ENCODE data around the gene NAT14.
"Not testable (repeated sequence)": the region's sequence is repeated elsewhere in the genome, so short reads cannot be mapped to it uniquely, and the experiment has no call there.

NAT14 gene, protein sequence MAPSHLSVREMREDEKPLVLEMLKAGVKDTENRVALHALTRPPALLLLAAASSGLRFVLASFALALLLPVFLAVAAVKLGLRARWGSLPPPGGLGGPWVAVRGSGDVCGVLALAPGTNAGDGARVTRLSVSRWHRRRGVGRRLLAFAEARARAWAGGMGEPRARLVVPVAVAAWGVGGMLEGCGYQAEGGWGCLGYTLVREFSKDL

DNA sequence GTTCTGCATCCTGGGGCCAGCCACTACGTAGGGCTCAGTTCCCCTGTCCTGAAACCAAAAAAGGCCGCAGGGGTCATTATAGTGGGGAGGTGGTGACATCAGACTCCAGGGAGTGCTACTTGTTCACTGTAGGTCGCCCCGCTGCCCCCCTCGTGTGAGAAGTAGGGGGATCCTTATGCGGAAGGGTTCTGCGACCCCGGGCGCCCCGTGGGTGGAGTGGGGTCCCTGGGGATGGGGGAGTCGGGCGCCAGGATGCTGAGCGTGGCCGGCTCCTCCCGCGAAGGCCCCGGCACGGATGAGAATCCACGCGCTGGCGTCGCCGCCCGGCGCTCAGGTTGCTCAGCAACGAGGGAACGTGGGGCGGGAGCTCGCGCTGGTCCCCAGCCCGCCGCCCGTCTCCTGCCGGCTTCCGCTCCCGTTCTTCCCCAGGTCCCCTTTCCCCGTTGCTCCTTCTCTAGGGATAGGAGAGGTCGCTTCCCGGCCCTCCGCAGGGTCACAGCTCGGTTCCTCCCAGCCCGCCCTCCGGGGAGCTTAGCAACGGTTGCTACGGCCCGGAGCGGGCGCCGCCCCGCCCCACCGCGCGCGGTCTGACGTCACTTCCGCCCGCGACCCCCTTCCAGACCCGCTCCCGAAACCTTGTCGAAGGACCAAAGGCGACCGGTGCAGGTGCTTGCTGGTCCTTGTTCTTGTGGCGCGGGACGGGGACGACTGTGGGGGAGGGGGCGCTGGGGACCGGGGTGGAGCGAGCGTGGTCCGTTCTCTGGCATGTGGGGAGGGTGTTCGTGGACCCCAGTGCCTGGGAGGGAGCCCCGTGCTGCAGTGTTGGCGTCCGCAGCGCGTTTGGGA is at the start of gene NAT14:
Gene NAT14 (plus strand): TSS at position 596 of the 846 bp plus-strand sequence. CDS start 521 bp downstream, outside the sequence.
- FAIRE-seq (peak; percentile 46), DNase-seq (ENCODE audit: insufficient read length, low spot score) (peak; percentile 82)

DNA sequence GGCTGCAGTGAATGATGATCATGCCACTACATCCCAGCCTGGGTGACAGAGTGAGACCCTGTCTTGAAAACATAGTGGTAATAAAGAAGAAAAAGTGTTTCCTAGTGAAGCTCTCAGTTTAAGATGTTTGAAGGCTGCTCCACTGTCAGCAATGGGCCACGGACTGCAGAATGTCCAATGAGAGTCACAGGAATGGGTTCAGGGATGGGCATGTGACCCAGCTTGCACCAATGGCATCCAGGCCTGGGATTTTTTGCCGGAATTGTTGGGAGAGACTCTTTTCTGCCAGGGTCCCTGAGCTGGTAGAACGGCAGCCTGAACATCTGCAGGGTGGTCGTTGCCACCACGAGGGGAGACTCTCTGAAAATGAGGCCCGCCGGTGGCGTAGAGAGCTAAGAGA is 48.1 kb upstream of the NAT14 start:
- FAIRE-seq = no peak
- no peak for DNase-seq (ENCODE audit: insufficient read length, low spot score)

DNA sequence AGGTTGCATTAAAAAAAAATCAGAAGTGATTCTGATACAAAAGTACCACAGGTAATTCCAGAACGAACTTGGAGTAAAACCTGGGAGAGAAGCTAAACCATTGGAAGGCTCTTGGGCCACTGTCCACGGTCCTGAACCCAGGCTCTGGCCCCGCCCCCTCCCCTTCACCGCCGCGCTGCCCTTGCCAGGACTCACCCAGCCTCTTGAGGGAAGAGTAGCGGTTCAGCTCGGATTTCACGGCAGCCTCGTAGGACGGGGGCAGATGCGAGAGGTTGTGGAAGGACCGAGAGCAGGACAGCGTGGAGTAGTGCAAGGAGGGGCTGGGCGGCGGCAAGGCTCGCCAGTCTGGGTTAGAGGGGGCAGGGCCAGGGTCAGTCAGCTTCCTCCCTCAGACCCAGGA is 47.6 kb upstream of the NAT14 start:
- DNase-seq (ENCODE audit: insufficient read length, low spot score) (peak; percentile 83), FAIRE-seq (peak; percentile 51)

DNA sequence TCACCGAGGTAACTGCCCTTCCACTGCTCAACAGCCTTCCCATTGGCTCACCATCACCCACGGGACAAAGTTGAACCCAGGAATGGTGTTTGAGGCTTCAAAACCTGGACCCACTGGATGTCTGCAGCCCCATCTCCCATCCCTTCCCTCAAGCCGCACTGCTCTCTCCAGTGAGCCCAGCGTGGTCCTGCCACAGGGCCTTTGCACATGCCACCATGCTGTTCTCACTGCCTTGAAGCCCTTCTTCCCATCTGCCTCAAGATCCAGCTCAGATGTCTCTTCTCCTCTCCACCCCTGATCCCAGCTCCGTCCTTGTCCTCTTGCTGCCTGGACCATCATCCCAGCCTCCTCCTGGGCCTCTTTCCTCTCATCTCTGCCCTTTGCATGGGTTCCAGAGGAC is 45.9 kb upstream of the NAT14 start:
- FAIRE-seq = no peak
- DNase-seq (ENCODE audit: insufficient read length, low spot score) = no peak

DNA sequence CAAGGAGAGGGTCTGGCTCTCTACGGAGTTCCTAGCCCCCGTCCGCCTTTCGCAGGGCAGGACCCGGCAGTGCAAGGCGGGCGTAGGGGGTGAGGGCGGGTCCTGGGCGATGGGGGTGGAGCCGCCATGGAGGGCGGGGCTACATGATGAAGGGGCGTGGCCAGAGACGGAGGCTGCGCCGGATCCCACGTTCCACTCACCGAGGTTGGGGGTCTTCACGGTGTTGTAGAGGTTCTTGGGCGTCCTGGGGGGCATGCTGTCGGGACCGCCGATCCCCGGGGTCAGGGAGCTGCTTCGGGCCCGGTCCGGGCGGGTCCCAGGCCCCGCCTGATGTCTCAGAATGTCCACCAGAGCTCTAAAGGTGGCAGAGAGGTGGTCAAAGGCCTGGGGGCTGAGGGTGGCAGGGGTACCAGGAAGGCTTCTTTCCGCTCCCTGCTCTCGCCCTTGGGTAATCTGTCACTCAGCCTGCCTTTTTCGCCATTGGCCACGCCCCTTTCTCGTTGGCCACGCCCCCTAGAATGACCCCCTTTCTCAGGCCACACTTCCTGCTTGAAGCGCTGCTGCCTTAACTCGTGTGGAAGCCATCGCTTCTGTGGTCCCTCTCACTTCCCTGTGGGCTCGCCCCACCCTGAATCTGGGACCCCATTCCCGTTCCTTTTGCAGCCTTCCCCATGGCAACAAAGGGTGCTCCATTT is 44.4 kb upstream of the NAT14 start:
- FAIRE-seq (no peak), DNase-seq (ENCODE audit: insufficient read length, low spot score) (no peak)

DNA sequence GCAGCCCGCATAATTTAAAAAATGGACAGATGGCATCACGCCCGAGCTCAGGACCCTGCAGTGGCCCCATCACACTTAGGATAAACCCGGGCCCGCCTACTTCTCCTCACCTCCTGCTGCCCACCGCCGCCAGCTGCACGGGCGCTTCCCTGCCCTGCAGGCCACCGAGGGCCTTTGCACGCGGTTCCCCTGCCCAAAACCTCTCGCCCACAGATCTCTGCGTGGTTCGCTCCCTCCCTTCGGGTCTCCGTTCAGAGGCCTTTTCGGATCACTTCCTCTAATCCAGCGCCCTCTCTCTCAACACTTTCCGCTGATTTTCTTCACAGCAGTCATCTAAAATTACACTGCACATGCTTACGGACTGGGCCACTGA is 43.7 kb upstream of the NAT14 start:
- FAIRE-seq = no peak
- DNase-seq (ENCODE audit: insufficient read length, low spot score) = no peak

DNA sequence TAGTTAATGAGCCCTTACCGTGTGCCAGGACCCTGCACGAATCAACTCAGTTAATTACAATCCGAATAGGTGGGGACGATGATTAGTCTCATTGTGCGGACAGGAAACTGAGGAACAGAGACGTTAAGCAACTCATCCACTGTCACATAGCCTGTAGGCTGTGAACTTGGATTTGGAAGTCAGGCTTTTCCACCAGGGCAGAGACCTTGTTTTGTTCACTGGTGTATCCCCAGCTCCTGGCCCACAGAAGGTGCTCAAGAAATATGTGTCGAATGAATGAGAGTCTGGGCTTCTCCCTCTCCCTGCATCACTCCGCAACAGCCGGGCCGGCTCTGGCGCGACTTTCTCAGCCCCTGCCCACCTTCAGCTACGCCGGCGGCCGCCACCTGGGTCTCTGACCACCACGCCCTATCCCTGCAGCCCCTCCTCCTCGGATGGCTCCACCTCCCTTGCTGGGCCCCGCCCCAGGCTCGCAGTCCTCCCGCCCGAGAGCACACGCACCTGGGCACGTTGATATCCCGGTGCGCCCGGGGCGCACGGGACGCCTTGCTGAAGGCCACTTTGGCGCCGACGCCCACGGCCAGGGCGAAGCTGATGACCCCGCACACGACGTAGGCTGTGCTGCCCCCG is 43.2 kb upstream of the NAT14 start:
- DNase-seq (ENCODE audit: insufficient read length, low spot score) (no peak), FAIRE-seq (no peak)

DNA sequence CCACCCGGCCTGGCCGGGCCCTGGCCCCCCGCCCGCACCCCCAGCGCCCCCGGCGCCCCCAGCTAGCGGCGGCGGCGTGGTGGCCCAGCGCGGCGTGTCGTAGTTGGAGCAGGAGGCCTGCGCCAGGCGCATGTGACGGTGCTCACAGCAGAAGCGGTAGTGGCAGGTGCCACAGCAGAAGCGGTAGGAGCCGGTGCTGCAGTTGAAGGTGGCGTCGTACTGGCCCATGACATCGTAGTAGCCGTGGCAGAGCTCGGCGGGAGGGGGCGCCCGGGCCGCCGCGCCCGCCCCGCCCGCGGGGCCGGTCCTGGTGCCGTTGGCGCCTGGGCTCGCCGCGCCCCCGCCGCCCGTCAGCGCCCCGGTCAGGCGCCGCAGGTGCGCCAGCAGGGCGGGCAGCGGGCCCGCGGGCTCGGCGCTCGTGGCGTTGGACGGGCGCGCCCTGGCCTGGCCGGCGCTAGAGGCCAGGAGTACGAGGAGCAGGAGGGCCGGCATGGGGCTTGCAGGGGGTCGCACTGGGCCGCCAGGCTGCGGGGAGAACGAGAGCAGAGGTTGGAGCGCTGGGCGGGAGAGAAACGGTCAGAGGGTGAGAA is 42.5 kb upstream of the NAT14 start:
- DNase-seq (ENCODE audit: insufficient read length, low spot score) (no peak), FAIRE-seq (no peak)

DNA sequence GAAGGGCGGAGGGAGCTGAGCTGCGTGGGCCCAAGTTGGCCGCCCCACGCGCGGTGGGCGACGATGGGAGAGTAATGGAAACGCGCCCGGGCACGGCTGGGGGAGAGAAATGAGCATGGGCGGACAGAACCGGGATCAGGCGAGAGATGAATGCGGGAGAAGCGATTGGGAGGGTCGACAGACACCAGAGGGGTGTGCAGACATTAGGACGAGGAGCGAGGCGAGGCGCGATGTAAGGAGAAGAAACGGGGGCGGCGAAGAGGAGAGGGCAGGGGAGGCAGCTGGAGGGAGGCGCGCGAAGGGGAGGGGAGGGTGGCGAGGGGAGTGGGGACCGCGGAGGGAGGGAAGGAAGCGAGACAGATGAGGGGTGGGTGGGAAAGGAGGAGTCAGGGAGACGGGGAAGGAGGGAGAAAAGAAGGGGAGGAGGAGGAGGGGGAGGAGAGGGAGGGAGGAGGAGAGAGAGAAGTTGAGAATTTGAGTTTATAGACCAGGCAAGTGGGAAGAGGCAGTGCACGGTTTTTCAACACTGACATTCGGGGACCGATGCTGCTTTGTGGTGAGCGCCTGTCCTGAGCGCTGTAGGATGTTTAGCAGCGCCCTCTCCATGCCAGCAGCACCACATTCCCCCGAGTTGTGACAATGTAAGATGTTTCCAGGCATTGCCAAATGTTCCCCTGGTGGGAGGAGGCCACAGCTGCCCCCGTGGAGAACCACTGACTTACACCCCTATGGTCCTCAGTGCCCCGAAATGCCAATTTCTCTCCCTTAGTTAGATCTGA is 41.8 kb upstream of the NAT14 start, which contains the start of gene SHISA7:
Gene SHISA7 (minus strand): TSS at position 256 of the 779 bp plus-strand sequence. CDS start 437 bp downstream, outside the sequence.
- no peak for DNase-seq (ENCODE audit: insufficient read length, low spot score)
- FAIRE-seq = no peak

DNA sequence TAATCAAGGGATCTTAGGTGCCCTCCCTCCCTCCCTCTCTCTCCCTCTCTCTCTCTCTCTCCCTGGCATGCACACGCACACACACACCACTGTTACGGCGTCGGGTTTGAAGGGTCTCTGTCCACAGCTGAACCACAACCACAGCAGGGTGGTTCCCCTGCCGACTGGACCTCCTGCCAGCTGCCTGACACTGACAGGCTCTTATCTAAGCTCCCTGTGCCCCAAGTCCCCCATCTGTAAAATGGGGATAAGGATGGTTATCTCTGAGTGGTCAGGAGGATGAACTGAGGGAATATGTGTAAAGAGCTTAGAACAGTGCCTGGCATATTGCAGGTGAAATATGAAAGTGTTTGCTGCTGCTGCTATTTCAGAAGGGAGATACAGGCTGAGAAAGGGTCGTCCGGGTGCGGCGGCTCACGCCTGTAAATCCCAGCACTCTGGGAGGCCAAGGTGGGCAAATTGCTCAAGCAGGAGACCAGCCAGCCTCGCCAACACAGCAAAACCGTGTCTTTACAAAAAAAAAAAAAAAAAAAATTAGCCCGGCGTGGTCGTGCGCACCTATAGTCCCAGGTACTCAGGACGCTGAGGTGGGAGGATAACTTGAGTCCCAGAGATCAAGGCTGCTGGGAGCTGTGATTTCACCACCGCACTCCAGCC is 41.0 kb upstream of the NAT14 start:
- DNase-seq (ENCODE audit: insufficient read length, low spot score) = no peak
- no peak for FAIRE-seq

DNA sequence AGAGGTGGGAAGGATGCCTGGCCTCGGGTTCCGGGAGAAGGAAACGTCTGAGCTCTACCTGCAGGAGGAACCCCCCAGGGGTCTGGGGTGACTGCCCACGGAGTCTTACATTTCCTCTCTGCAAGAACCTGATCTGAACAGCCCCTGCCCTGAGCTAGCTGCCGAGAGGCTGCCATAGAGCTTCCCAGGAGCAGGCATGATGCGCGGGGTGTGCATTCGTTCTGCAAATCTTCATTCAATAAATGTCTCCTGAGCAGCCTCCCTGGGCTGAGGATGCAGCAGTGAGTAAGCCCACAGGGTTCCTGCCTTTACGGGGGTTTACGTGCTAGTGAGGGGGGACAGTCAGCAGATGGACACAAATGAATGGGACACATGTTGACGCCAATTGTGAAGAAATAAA is 40.3 kb upstream of the NAT14 start:
- no peak for DNase-seq (ENCODE audit: insufficient read length, low spot score)
- no peak for FAIRE-seq

DNA sequence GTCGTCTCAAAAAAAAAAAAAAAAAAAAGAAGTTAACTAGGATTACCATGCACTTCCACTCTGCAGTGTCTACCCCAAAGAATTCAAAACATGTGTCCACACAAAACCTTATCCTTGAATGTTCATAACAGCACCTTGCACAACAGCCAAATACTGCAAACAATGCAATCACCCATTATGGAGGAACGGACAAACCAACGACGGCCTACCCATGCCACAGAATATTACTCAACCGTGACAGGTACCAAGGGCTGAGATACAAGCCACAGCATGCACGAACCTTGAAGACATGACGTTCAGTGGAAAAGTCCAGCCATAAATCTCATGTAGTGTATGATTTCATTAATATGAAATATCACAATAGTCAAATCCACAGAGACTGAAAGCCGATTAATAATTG is 38.9 kb upstream of the NAT14 start:
- DNase-seq (ENCODE audit: insufficient read length, low spot score) = no peak
- FAIRE-seq = no peak

DNA sequence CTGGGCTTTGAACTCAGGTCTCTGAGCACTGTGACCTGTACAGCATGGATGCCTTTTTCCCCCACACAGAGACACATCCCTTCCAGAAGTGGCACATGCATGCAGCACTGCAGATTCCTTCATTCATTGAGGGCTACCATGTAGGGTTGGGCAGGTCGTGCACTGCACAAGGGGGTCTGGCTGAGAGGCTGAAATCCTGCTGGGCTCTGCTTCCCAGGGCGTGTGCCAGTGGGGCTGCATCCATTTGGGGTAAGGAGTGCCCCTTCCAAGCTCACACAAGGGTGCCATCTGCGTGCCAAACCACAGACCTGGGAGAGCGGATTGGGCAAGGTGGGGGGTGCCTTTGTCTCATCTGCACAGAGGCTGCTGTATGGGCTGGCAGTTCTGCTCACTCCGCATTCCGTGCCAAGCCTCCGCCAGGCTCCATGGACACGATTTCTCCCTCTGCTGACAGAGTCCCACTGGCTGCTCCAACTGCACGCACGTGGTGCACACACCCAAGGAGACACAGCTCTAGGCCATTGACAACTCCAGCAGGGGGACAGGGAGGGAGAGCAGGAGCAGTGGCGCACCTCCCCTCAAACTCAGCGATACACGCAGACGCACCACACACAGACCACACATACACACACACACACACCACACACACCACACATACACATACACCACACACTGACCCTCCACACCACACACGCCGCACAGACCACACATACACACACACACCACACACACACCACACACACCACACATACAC is 37.4 kb upstream of the NAT14 start:
- FAIRE-seq (no peak), DNase-seq (ENCODE audit: insufficient read length, low spot score) (peak; percentile 31)

DNA sequence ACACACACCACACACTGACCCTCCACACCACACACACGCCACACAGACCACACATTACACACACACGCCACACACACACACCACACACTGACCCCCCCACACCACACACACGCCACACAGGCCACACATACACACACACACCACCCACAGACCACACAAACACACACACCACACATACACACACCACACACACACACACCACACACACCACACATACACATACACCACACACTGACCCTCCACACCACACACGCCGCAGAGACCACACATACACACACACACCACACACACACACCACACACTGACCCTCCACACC is 36.9 kb upstream of the NAT14 start:
- not testable (repeated sequence) for FAIRE-seq; DNase-seq (ENCODE audit: insufficient read length, low spot score)

DNA sequence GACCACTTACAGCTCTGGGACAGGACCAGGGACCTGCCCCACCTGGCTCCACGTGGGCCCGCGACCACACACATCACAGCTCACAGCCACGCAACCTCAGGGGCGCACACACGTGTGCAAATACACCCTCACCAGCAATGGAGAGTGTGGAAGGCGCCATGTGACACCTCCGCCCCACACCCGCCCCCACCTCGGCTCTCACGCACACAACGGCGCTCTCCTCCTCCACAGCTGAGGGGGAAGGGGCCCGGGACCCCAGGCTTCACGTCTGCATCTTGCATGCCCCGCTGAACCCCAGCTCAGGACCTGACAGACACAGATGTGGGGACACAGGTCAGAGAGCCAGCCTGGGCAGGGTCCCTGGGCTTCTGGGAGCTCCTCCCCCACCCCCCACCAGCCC is 35.5 kb upstream of the NAT14 start:
- DNase-seq (ENCODE audit: insufficient read length, low spot score) = no peak
- FAIRE-seq = no peak

DNA sequence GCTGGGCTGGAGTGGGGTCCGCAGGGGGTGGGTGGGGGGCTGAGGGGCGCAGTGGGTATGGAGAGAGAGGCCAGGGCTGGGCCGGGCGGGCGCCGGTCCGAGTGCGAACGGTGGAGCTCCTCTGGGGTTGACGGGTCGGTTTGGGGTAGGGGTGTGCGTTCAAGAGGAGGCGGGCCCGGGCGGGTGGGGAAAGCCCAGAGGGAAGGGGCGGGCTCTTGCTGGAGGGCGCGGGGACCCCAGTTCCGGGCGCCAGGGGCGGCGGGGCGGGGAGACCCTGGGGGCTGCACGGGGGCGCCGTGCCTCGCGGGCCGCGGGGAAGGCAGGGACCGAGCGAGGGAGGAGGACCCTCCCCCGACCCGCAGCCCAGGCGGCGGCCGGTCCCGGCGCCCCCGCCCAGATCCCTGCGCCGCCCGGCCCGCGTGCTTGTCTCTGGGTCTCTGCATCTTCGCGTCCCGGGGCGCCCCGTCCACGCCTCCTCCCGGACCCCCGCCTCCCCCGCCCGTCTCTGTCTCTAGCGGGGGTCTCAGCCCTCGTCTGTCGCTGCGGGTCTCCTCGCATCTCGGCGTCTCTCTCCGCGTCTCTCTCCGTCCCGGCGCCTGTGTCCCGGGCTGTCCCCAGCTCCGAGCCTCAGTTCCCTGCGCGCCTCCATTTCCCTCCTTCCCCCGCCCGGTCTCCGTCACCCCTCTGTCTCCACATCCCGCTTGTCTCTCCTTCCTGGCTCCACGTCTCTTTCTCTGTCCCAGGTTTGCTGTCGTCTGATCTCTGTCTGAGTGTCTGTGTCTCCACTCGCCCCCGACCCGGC is 33.6 kb upstream of the NAT14 start:
- FAIRE-seq = no peak
- no peak for DNase-seq (ENCODE audit: insufficient read length, low spot score)

DNA sequence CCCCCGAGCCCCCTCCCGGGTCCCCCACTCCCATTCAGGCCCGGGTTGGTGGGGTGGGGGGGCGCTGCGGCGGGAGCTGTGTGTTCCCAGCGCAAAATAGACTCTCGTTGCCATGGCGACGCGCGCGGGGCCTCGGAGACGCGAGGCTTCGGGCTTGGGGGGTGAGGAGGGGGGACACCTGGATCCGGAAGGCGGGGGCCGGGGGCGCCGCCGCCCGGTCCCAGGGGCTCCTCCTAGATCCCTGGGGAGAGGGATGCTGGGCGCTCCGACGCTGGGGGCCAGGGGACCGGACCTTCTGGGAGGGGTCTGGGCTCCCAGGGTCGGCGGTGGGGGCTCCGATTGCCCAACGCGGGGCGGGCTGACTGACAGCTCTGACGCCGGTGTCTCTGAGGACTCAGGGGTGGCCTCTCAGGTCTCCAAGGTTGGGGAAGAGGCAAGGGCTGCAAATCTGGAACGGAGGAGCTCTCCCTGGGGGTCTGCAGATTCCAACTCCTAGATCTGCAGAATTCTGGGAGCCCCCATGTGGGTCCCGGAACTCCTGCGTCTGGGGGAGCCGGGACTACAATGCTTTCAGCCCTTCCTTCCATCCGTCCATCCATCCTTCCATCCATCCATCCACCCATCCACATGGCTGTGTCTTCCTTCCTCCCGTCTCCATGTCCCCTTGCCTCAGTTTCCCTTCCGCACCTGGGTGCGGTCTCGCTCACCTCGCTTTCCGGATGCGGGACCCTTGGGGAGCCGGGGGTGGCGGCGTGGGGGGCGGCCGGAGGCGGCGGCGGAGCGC is 32.8 kb upstream of the NAT14 start:
- DNase-seq (ENCODE audit: insufficient read length, low spot score) = no peak
- no peak for FAIRE-seq

All from HTR-8/SVneo (cell line).